ENCODE results near the gene H3-3A. TPM values are rescaled to one million over a fixed set of nuclear protein-coding genes. Genes with fewer than 3 reads are reported as not detected.

H3-3A gene
- total RNA-seq, 1 donor from 2014 or later = 806 TPM

- DNase-seq (ENCODE audit: low spot score in 2 of 2, unreplicated experiment in 2 of 2) = no peak
- Mint-ChIP-seq H3K27me3 (ENCODE audit: low read depth) (peaks cover 4% of the 10 kb centered on the region), H3K36me3 (no peaks in the 10 kb centered on the region), H3K4me1 (peaks cover 17% of the 10 kb centered on the region), H3K4me3 (no peak overlapping the region), H3K9me3 (no peaks in the 10 kb centered on the region), H3K27ac (no peak overlapping the region)
- no peak for TF ChIP-seq CTCF (IDR thresholded peaks at IDR 0.05; ENCODE audit: unreplicated experiment)
These were observed 55.8 kb downstream of the H3-3A start for GRCh38 chr1:226118357-226118756.

- H3K27ac Mint-ChIP-seq = no peak overlapping the region
- no peak for TF ChIP-seq CTCF (IDR thresholded peaks at IDR 0.05; ENCODE audit: unreplicated experiment)
- peaks cover 6% of the 10 kb centered on the region for H3K27me3 Mint-ChIP-seq (ENCODE audit: low read depth)
- no peaks in the 10 kb centered on the region for H3K36me3 Mint-ChIP-seq
- no peaks in the 10 kb centered on the region for H3K9me3 Mint-ChIP-seq
- peaks cover 17% of the 10 kb centered on the region for H3K4me1 Mint-ChIP-seq
- no peak overlapping the region for H3K4me3 Mint-ChIP-seq
- no peak for DNase-seq (ENCODE audit: low spot score in 2 of 2, unreplicated experiment in 2 of 2)
These were observed 56.7 kb downstream of the H3-3A start for GRCh38 chr1:226119169-226119568.

GRCh38 chr1:226120398-226120797, 57.9 kb downstream of the H3-3A start:
- no peak overlapping the region for H3K27ac Mint-ChIP-seq
- peak overlapping the region; percentile 77 for H3K4me3 Mint-ChIP-seq
- H3K27me3 Mint-ChIP-seq (ENCODE audit: low read depth) = peaks cover 7% of the 10 kb centered on the region
- H3K9me3 Mint-ChIP-seq = no peaks in the 10 kb centered on the region
- no peak for DNase-seq (ENCODE audit: low spot score in 2 of 2, unreplicated experiment in 2 of 2)
- H3K4me1 Mint-ChIP-seq = peaks cover 22% of the 10 kb centered on the region
- TF ChIP-seq CTCF (IDR thresholded peaks at IDR 0.05; ENCODE audit: unreplicated experiment) = no peak
- H3K36me3 Mint-ChIP-seq = no peaks in the 10 kb centered on the region

- Mint-ChIP-seq H3K4me1 (peaks cover 23% of the 10 kb centered on the region), H3K4me3 (peak overlapping the region; percentile 77), H3K9me3 (no peaks in the 10 kb centered on the region), H3K27me3 (ENCODE audit: low read depth) (peaks cover 7% of the 10 kb centered on the region), H3K27ac (peak overlapping the region; percentile 66), H3K36me3 (no peaks in the 10 kb centered on the region)
- DNase-seq (ENCODE audit: low spot score in 2 of 2, unreplicated experiment in 2 of 2) = no peak
- no peak for TF ChIP-seq CTCF (IDR thresholded peaks at IDR 0.05; ENCODE audit: unreplicated experiment)
These were observed 58.6 kb downstream of the H3-3A start for GRCh38 chr1:226121049-226121586.

Other genes starting within 250 kb of the H3-3A start
- gene TMEM63A, start 180.3 kb upstream of the H3-3A start, total RNA-seq = 75.7 to 81.5 TPM (median 78.4 TPM) in 3 replicates
- 1.6 to 1.7 TPM (median 1.6 TPM) in 3 replicates for gene LEFTY1, start 173.6 kb upstream of the H3-3A start, total RNA-seq
- gene PYCR2, start 138.5 kb upstream of the H3-3A start, total RNA-seq = 36.6 to 38.9 TPM (median 37.0 TPM) in 3 replicates
- 0.38 to 0.74 TPM (median 0.57 TPM) in 3 replicates for gene LEFTY2, start 121.5 kb upstream of the H3-3A start, total RNA-seq
- 21.2 to 22.9 TPM (median 21.5 TPM) in 3 replicates for gene SDE2, start 63.4 kb upstream of the H3-3A start, total RNA-seq
- gene ACBD3, start 124.0 kb downstream of the H3-3A start, total RNA-seq = 44.7 to 45.8 TPM (median 45.7 TPM) in 3 replicates
- 3.2 to 4.3 TPM (median 3.4 TPM) in 3 replicates for gene MIXL1, start 160.9 kb downstream of the H3-3A start, total RNA-seq
- gene LIN9, start 246.4 kb downstream of the H3-3A start, total RNA-seq = 7.5 to 8.9 TPM (median 8.8 TPM) in 3 replicates